Psoas muscle (tissue), 8 donors: ENCODE data around the gene BID. TPM values are rescaled to one million over a fixed set of nuclear protein-coding genes. Genes with fewer than 3 reads are reported as not detected.

ENCODE experiments used
- ATAC-seq, 4 donors: fragments of 200-7000 bp; cut with Tn5 transposase; one replicate each; pipeline ENCODE4 v1.9.1; 2020; ENCODE audit warnings: moderate library complexity in 3 of 4, mild to moderate bottlenecking in 2 of 4
- DNase-seq, 2 donors: peaks; one replicate each; pipeline ENCODE4 v3.0.0-alpha.2; 2020
- H3K27ac ChIP-seq: fragments of 200-600 bp; one replicate; pipeline ENCODE4 v1.8.0; 2022
- H3K27me3 ChIP-seq, 3 donors: fragments of 200-600 bp in 1 of 3; one replicate each; pipeline versions ENCODE4 v1.6.1 to v1.8.0; 2013 to 2022; ENCODE audit warnings: low read length in 2 of 3, mild to moderate bottlenecking in 2 of 3, moderate library complexity in 1 of 3; ENCODE audit not compliant: insufficient read depth in 3 of 3
- H3K36me3 ChIP-seq, 2 donors: fragments of 200-600 bp in 1 of 2; one replicate each; pipeline versions ENCODE4 v1.6.1 to v1.8.0; 2013 to 2022; ENCODE audit warnings: low read depth in 1 of 2, mild to moderate bottlenecking in 1 of 2, moderate library complexity in 1 of 2; ENCODE audit not compliant: insufficient read depth in 1 of 2
- H3K4me1 ChIP-seq: fragments of 200-600 bp; one replicate; pipeline ENCODE4 v1.8.0; 2022
- H3K4me3 ChIP-seq: fragments of 200-600 bp; one replicate; pipeline ENCODE4 v1.8.0; 2022; ENCODE audit warnings: mild to moderate bottlenecking
- H3K9me3 ChIP-seq: fragments of 200-600 bp; one replicate; pipeline ENCODE4 v1.8.0; 2022
- CTCF ChIP-seq: fragments of 200-600 bp; IDR thresholded peaks from one replicate; pipeline ENCODE4 v1.8.0; 2022; ENCODE audit warnings: antibody characterized with exemption
- WGBS, 3 donors: extraction: QIAGEN DNeasy Blood & Tissue Kit; methylation state at CpG; one replicate each; pipeline versions ENCODE4 v1.1.6 to v1.1.7; 2013; 5-methylcytosine and 5-hydroxymethylcytosine counted together
- intact Hi-C, 2 donors: fragments of 100-400 bp; cut with DNase I; formaldehyde crosslinking; loops; one replicate each; pipeline versions ENCODE4 v1.11.0 to v1.14.2; 2022
- polyA plus RNA-seq, 3 donors: library from polyadenylated mRNA; stranded (reverse); fragments of 200-250 nt; gene quantifications; one replicate each; pipeline ENCODE4 v1.2.3, GENCODE V29; 2013
- total RNA-seq, 4 donors: library from RNA; stranded (reverse); fragmentation: NEBNext Ultra II Directional in 2 of 4; extraction: Animal tissue kit (Norgen Biotek cat#: 25700) in 2 of 4; gene quantifications; one replicate each; pipeline versions ENCODE4 v1.2.1 to v1.2.4, GENCODE V29; 2021 to 2023
- donor health status: healthy with polysubstance abuse.
- donor health status: DM: no; HTN: no; CAD: no; lungs with moderate emphysema.
- donor health status: Bipolar disorder and iron deficiency.
- donor health status: healthy.
- donor health status: DM: yes; HTN: yes; CAD: no.
- donor health status: DM: no; HTN: no; CAD: no.
- donor health status: DM: no; HTN: no; CAD: no.
- donor health status: DM: yes; HTN: yes; CAD: no.

The BID gene
- total and polyA plus RNA-seq, 7 donors: 5.6 to 27.4 (median 9.9) TPM

- no peak overlapping the region for H3K27ac ChIP-seq
- intact Hi-C loops: no loop called here
- no peak for TF ChIP-seq CTCF
Observed at GRCh38 chr22:17791196-17791595, 16.9 kb upstream of the BID start.

GRCh38 chr22:17789379-17790200, 15.3 kb upstream of the BID start:
- no peak for ATAC-seq
- intact Hi-C loops: no loop called here
- WGBS, 3 donors: 88 to 91% (median 91%) methylated on average over 27 of the region's 27 CpGs

More at GRCh38 chr22:17791196-17791595, 16.9 kb upstream of the BID start:
- Histone ChIP-seq H3K36me3 (peaks cover 0 to 37% of the 10 kb centered on the region in 2 donors), H3K27me3 (no peaks in the 10 kb centered on the region), H3K4me1 (peaks cover 16% of the 10 kb centered on the region), H3K9me3 (no peaks in the 10 kb centered on the region), H3K4me3 (no peak overlapping the region)
- no peak for DNase-seq
- 95% methylated on average over 21 of the region's 21 CpGs for WGBS, 3 donors
- no peak for ATAC-seq

GRCh38 chr22:17788528-17789378, 14.5 kb upstream of the BID start:
- no peak for ATAC-seq
- WGBS, 3 donors: 91 to 93% (median 92%) methylated on average over 32 of the region's 32 CpGs
- no peak for TF ChIP-seq CTCF
- no peak overlapping the region for H3K4me3 ChIP-seq
- H3K4me1 ChIP-seq: peaks cover 18% of the 10 kb centered on the region
- intact Hi-C loops: no loop called here
- no peaks in the 10 kb centered on the region for H3K27me3 ChIP-seq
- no peak overlapping the region for H3K27ac ChIP-seq
- H3K9me3 ChIP-seq: no peaks in the 10 kb centered on the region
- DNase-seq: no peak
- H3K36me3 ChIP-seq: peaks cover 0 to 37% of the 10 kb centered on the region in 2 donors

More at GRCh38 chr22:17789379-17790200, 15.3 kb upstream of the BID start:
- no peak for DNase-seq
- Histone ChIP-seq H3K4me1 (peaks cover 18% of the 10 kb centered on the region), H3K27ac (no peak overlapping the region), H3K9me3 (no peaks in the 10 kb centered on the region), H3K36me3 (peaks cover 0 to 37% of the 10 kb centered on the region in 2 donors), H3K27me3 (no peaks in the 10 kb centered on the region), H3K4me3 (no peak overlapping the region)
- no peak for TF ChIP-seq CTCF

- DNase-seq (no peak), ATAC-seq (no peak)
- no peak overlapping the region for H3K4me3 ChIP-seq
- no peak for TF ChIP-seq CTCF
- H3K27ac ChIP-seq: peak overlapping the region; percentile 73
- H3K9me3 ChIP-seq: no peaks in the 10 kb centered on the region
- intact Hi-C loops: no loop called here
- H3K36me3 ChIP-seq: peaks cover 0 to 33% of the 10 kb centered on the region in 2 donors
- 91 to 92% (median 91%) methylated on average over 21 of the region's 21 CpGs for WGBS, 3 donors
- peaks cover 18% of the 10 kb centered on the region for H3K4me1 ChIP-seq
- H3K27me3 ChIP-seq: no peaks in the 10 kb centered on the region
Observed at GRCh38 chr22:17787716-17788330, 13.6 kb upstream of the BID start.
